GM12878 (cell line): ENCODE measurements around the gene RABL3. TPM values are rescaled to one million over a fixed set of nuclear protein-coding genes. Genes with fewer than 3 reads are reported as not detected.

ENCODE experiments used
- ATAC-seq: fragments of 200-7000 bp; cut with Tn5 transposase; 3 replicates; pipeline ENCODE4 v1.9.1; 2020; ENCODE audit warnings: mild to moderate bottlenecking, moderate library complexity
- BruUV-seq: library from RNA; stranded (reverse); fragments of 400-500 nt; replicated peaks from 2 replicates; lab custom pipeline; 2021; lab: Mats Ljungman, UMichigan
- CTCF ChIA-PET: fragments of 300-600 bp; sonication (Branson Sonifier 250); formaldehyde crosslinking; extraction: SDS; loops from one replicate; lab custom pipeline; 2021; ENCODE audit warnings: inconsistent platforms; lab: Yijun Ruan, JAX
- POLR2A ChIA-PET: fragments of 350-600 bp; formaldehyde crosslinking; extraction: SDS; loops from one replicate; lab custom pipeline; 2021; ENCODE audit warnings: inconsistent platforms; lab: Charles Lee
- RAD21 ChIA-PET: fragments of 300-600 bp; sonication (Branson Sonifier 250); formaldehyde crosslinking; loops from one replicate; lab custom pipeline; 2023; ENCODE audit warnings: antibody characterized with exemption; ENCODE audit not compliant: unreplicated experiment; lab: Charles Lee
- SMC1A ChIA-PET: fragments of 300-600 bp; sonication (Branson Sonifier 250); formaldehyde crosslinking; loops from one replicate; lab custom pipeline; 2023; ENCODE audit not compliant: unreplicated experiment, uncharacterized antibody; lab: Charles Lee
- DNase-seq: peaks from one replicate; pipeline ENCODE4 v3.0.0-alpha.2; 2011; ENCODE audit warnings: low read depth, low spot score
- FAIRE-seq: peaks from 3 replicates; lab custom pipeline; 2011; peaks lifted over from hg19 to GRCh38; lab: Jason Lieb, UNC
- H2AFZ ChIP-seq: 2 replicates; pipeline ENCODE4 v1.6.0; 2011; ENCODE audit warnings: low read depth, low read length, control low read depth; ENCODE audit not compliant: control insufficient read depth
- H3K27ac ChIP-seq: 2 replicates; pipeline ENCODE4 v1.5.1; 2011; ENCODE audit warnings: control low read depth; ENCODE audit not compliant: control insufficient read depth, insufficient read depth
- H3K27me3 ChIP-seq, 2 experiments: replicated peaks in 1 of 2; 2 replicates each; pipeline versions ENCODE4 v1.6.0 to v1.6.1; 2011; ENCODE audit warnings: low read length in 1 of 2; ENCODE audit not compliant: control insufficient read depth in 2 of 2, insufficient read depth in 2 of 2
- H3K36me3 ChIP-seq, 2 experiments: 2 replicates each; pipeline ENCODE4 v1.5.1; 2011; ENCODE audit warnings: low read length in 1 of 2; ENCODE audit not compliant: control insufficient read depth in 2 of 2, insufficient read depth in 2 of 2
- H3K4me1 ChIP-seq: 2 replicates; pipeline ENCODE4 v1.6.1; 2011; ENCODE audit warnings: mild to moderate bottlenecking, low read length, moderate library complexity, mixed read lengths; ENCODE audit not compliant: control insufficient read depth, insufficient read depth
- H3K4me2 ChIP-seq: 2 replicates; pipeline ENCODE4 v1.6.0; 2011; ENCODE audit warnings: control low read depth; ENCODE audit not compliant: control insufficient read depth, insufficient read depth
- H3K4me3 ChIP-seq: fragments of 200-600 bp; sonication (generic); 2 replicates; pipeline ENCODE4 v1.5.1; 2016
- H3K79me2 ChIP-seq: 2 replicates; pipeline ENCODE4 v1.6.0; 2011; ENCODE audit warnings: low read length; ENCODE audit not compliant: control insufficient read depth, insufficient read depth
- H3K9ac ChIP-seq: 2 replicates; pipeline ENCODE4 v1.8.0; 2011; ENCODE audit warnings: low read length, control low read depth, mixed read lengths; ENCODE audit not compliant: control insufficient read depth, insufficient read depth
- H3K9me3 ChIP-seq: replicated peaks from 3 replicates; pipeline ENCODE4 v1.5.1; 2011; ENCODE audit warnings: mild to moderate bottlenecking, low read length; ENCODE audit not compliant: control insufficient read depth, insufficient read depth
- H4K20me1 ChIP-seq: 2 replicates; pipeline ENCODE4 v1.6.0; 2011; ENCODE audit not compliant: control insufficient read depth, insufficient read depth
- CBX5 ChIP-seq: sonication (generic); IDR thresholded peaks from 2 replicates; pipeline ENCODE4 v1.6.1; 2016; ENCODE audit warnings: low read depth, moderate library complexity, mild to moderate bottlenecking, inconsistent platforms
- E4F1 ChIP-seq: fragments of 450-650 bp; IDR thresholded peaks from 2 replicates; pipeline ENCODE4 v1.6.1; 2018; ENCODE audit warnings: borderline replicate concordance, mild to moderate bottlenecking; ENCODE audit not compliant: partially characterized antibody
- FOS ChIP-seq: IDR thresholded peaks from 3 replicates; pipeline ENCODE4 v1.6.1; 2011; ENCODE audit warnings: borderline replicate concordance; ENCODE audit not compliant: insufficient read length; ENCODE audit errors: extremely low read depth
- IRF5 ChIP-seq: fragments of 450-650 bp; IDR thresholded peaks from 2 replicates; pipeline ENCODE4 v1.6.1; 2017; ENCODE audit warnings: borderline replicate concordance
- JUND ChIP-seq: IDR thresholded peaks from 2 replicates; pipeline ENCODE4 v1.6.1; 2012; ENCODE audit warnings: low read depth, mild to moderate bottlenecking, low read length, improper control_type of control experiment, moderate library complexity
- MEF2A ChIP-seq: IDR thresholded peaks from 2 replicates; pipeline ENCODE4 v1.6.1; 2011; ENCODE audit warnings: low read depth, mild to moderate bottlenecking, low read length, moderate library complexity; ENCODE audit not compliant: insufficient read depth
- RELA ChIP-seq: fragments of 450-650 bp; IDR thresholded peaks from 2 replicates; pipeline ENCODE4 v1.8.0; 2014; ENCODE audit warnings: borderline replicate concordance; ENCODE audit not compliant: partially characterized antibody
- ZSCAN29 ChIP-seq: fragments of 450-650 bp; IDR thresholded peaks from 2 replicates; pipeline ENCODE4 v1.6.1; 2017; ENCODE audit warnings: mild to moderate bottlenecking, moderate library complexity
- WGBS: methylation state at CpG from one replicate; pipeline ENCODE4 v1.1.6; 2016; ENCODE audit warnings: low lambda C conversion rate; ENCODE audit not compliant: insufficient replicate concordance, insufficient coverage; ENCODE audit errors: missing lambda C conversion rate; 5-methylcytosine and 5-hydroxymethylcytosine counted together
- in situ Hi-C: fragments of 300-500 bp; cut with MboI; formaldehyde crosslinking; loops from 9 replicates; pipeline ENCODE4 v1.14.3; 2018; ENCODE audit warnings: mixed read lengths
- intact Hi-C: fragments of 100-400 bp; cut with micrococcal nuclease; formaldehyde crosslinking; loops from one replicate; pipeline ENCODE4 v1.14.2; 2022; ENCODE audit not compliant: unreplicated experiment
- polyA plus RNA-seq, 11 experiments: library from polyadenylated mRNA; depleted of rRNA in 4 of 11; unstranded in 6 of 11; stranded (reverse) in 5 of 11; fragments of >200 nt; fragmentation: Nextera tagmentation in 4 of 11; fragmentation: Illumina TruSeq in 1 of 11; extraction: Ambion mirVana in 4 of 11; extraction: Trizol in 1 of 11; gene quantifications; 1 replicate in 1 of 11; 2 replicates in 10 of 11; pipeline versions ENCODE4 v1.2.1 to v1.2.3, GENCODE V29; 2011 to 2016; ENCODE audit warnings: inconsistent platforms in 2 of 11, missing spikeins in 2 of 11, low read depth in 1 of 11
- total RNA-seq, 4 experiments: library from RNA; depleted of rRNA in 3 of 4; stranded (reverse); fragments of >200 nt in 3 of 4; fragmentation: Illumina TruSeq in 1 of 4; extraction: Trizol in 1 of 4; gene quantifications; 2 replicates each; pipeline versions ENCODE4 v1.2.1 to v1.2.3, GENCODE V29; 2013 to 2021
- TF ChIP-seq, protein P1 (sequence below): fragments of 450-650 bp; formaldehyde crosslinking; IDR thresholded peaks from 2 replicates; pipeline ENCODE4 v1.4.0; 2022; ENCODE audit warnings: mild to moderate bottlenecking, moderate library complexity
- TF ChIP-seq, protein P2 (sequence below): IDR thresholded peaks from 2 replicates; pipeline ENCODE4 v1.6.1; 2011; ENCODE audit warnings: low read depth, low read length, improper control_type of control experiment, borderline replicate concordance

The RABL3 gene
- total and polyA plus RNA-seq, 10 of the 15 experiments (the other 5 are each of a cell fraction or from before 2014, with no cell fraction given), result 10.5 to 38.0 (median 25.2) TPM

- TF ChIP-seq, protein P1, sequence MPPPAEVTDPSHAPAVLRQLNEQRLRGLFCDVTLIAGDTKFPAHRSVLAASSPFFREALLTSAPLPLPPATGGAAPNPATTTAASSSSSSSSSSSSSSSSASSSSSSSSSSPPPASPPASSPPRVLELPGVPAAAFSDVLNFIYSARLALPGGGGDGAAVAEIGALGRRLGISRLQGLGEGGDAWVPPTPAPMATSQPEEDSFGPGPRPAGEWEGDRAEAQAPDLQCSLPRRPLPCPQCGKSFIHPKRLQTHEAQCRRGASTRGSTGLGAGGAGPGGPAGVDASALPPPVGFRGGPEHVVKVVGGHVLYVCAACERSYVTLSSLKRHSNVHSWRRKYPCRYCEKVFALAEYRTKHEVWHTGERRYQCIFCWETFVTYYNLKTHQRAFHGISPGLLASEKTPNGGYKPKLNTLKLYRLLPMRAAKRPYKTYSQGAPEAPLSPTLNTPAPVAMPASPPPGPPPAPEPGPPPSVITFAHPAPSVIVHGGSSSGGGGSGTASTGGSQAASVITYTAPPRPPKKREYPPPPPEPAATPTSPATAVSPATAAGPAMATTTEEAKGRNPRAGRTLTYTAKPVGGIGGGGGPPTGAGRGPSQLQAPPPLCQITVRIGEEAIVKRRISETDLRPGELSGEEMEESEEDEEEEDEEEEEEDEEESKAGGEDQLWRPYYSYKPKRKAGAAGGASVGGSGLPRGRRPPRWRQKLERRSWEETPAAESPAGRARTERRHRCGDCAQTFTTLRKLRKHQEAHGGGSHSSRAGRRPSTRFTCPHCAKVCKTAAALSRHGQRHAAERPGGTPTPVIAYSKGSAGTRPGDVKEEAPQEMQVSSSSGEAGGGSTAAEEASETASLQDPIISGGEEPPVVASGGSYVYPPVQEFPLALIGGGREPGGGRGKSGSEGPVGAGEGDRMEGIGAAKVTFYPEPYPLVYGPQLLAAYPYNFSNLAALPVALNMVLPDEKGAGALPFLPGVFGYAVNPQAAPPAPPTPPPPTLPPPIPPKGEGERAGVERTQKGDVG, result no peak
- no peak for TF ChIP-seq JUND
- TF ChIP-seq, all 136 proteins: peak for 0
Observed at GRCh38 chr3:120652281-120652680, 90.0 kb downstream of the RABL3 start (continued).

DNA sequence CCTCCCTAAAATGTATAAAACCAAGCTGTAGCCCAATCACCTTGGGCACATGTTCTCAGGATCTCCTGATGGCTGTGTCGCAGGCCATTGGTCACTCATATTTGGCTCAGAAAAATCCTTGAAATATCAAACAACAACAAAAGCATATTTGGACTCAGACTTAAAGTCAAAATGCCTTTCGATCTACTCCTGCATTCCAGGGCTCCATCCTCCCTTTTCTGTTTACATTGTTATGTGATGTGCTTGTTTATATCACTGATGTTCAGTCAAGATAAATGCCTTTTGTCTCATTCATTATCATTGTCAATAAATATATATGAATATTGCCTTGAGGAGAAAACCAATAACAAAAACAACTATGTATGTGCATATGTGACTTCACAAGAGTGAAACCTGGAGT is 92.0 kb downstream of the RABL3 start:
- in situ Hi-C loops, result no loop called here
- Histone ChIP-seq H3K9ac (no peak overlapping the region), H3K9me3 (no peaks in the 10 kb centered on the region), H3K4me1 (no peaks in the 10 kb centered on the region), H4K20me1 (no peaks in the 10 kb centered on the region), H3K4me2 (no peak overlapping the region), H3K27ac (no peak overlapping the region), H2AFZ (no peak overlapping the region), H3K36me3 (no peaks in the 10 kb centered on the region), H3K79me2 (no peaks in the 10 kb centered on the region), H3K4me3 (no peak overlapping the region), H3K27me3 (no peaks in the 10 kb centered on the region)
- 91% methylated on average over 2 of the region's 2 CpGs for WGBS
- DNase-seq (no peak), FAIRE-seq (no peak), ATAC-seq (no peak)
- RAD21 ChIA-PET, result interaction anchor here (1.2 to 3.4 kb wide), 2 partner anchors 11 to 28 kb away, joined by 3 to 12 read pairs; no protein-coding TSS in a partner anchor
- SMC1A ChIA-PET, result interaction anchor here (1.3 kb wide), 1 partner anchor 16 kb away, joined by 4 read pairs; no protein-coding TSS in a partner anchor
- POLR2A ChIA-PET, result no interaction called here
- intact Hi-C loops, result no loop called here
- CTCF ChIA-PET, result interaction anchor here (2.5 kb wide), 1 partner anchor 144 kb away, joined by 13 read pairs; no protein-coding TSS in a partner anchor
- BruUV-seq, result no TSS peak
- TF ChIP-seq ZSCAN29, result no peak
- TF ChIP-seq MEF2A, result no peak
- no peak for TF ChIP-seq IRF5
- TF ChIP-seq, protein P2, sequence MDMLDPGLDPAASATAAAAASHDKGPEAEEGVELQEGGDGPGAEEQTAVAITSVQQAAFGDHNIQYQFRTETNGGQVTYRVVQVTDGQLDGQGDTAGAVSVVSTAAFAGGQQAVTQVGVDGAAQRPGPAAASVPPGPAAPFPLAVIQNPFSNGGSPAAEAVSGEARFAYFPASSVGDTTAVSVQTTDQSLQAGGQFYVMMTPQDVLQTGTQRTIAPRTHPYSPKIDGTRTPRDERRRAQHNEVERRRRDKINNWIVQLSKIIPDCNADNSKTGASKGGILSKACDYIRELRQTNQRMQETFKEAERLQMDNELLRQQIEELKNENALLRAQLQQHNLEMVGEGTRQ, result no peak
- TF ChIP-seq E4F1, result no peak
- TF ChIP-seq FOS, result no peak
- TF ChIP-seq CBX5, result no peak
- TF ChIP-seq RELA, result no peak
